Activated naive CD8-positive, alpha-beta T cell treated with anti-CD3 and anti-CD28 coated beads, Interleukin-2, amount 50 U/mL, for 24 hours (primary cell): Measurements from ENCODE around the gene TBX22.
"Not testable (repeated sequence)": the region's sequence is repeated elsewhere in the genome, so short reads cannot be mapped to it uniquely, and the experiment has no call there.

ENCODE experiments used
- ATAC-seq: fragments of 150-1000 bp; cut with Tn5 transposase; one replicate; pipeline ENCODE4 v1.10.0; 2021
- DNase-seq: peaks from one replicate; pipeline ENCODE4 v3.0.0; 2021
- H3K27ac Mint-ChIP-seq: one replicate; pipeline ENCODE4 v1.8.0; 2021; ENCODE audit warnings: mild to moderate bottlenecking, mixed read lengths
- H3K27me3 Mint-ChIP-seq: one replicate; pipeline ENCODE4 v1.8.0; 2021; ENCODE audit warnings: mixed read lengths
- H3K36me3 Mint-ChIP-seq: one replicate; pipeline ENCODE4 v1.8.0; 2021; ENCODE audit warnings: low read depth, mixed read lengths
- H3K4me1 Mint-ChIP-seq: one replicate; pipeline ENCODE4 v1.8.0; 2021; ENCODE audit warnings: mixed read lengths
- H3K4me3 Mint-ChIP-seq: one replicate; pipeline ENCODE4 v1.8.0; 2021; ENCODE audit warnings: mild to moderate bottlenecking, moderate library complexity, mixed read lengths
- H3K9me3 Mint-ChIP-seq: one replicate; pipeline ENCODE4 v1.8.0; 2021; ENCODE audit warnings: mixed read lengths

Gene TBX22, protein sequence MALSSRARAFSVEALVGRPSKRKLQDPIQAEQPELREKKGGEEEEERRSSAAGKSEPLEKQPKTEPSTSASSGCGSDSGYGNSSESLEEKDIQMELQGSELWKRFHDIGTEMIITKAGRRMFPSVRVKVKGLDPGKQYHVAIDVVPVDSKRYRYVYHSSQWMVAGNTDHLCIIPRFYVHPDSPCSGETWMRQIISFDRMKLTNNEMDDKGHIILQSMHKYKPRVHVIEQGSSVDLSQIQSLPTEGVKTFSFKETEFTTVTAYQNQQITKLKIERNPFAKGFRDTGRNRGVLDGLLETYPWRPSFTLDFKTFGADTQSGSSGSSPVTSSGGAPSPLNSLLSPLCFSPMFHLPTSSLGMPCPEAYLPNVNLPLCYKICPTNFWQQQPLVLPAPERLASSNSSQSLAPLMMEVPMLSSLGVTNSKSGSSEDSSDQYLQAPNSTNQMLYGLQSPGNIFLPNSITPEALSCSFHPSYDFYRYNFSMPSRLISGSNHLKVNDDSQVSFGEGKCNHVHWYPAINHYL

DNA sequence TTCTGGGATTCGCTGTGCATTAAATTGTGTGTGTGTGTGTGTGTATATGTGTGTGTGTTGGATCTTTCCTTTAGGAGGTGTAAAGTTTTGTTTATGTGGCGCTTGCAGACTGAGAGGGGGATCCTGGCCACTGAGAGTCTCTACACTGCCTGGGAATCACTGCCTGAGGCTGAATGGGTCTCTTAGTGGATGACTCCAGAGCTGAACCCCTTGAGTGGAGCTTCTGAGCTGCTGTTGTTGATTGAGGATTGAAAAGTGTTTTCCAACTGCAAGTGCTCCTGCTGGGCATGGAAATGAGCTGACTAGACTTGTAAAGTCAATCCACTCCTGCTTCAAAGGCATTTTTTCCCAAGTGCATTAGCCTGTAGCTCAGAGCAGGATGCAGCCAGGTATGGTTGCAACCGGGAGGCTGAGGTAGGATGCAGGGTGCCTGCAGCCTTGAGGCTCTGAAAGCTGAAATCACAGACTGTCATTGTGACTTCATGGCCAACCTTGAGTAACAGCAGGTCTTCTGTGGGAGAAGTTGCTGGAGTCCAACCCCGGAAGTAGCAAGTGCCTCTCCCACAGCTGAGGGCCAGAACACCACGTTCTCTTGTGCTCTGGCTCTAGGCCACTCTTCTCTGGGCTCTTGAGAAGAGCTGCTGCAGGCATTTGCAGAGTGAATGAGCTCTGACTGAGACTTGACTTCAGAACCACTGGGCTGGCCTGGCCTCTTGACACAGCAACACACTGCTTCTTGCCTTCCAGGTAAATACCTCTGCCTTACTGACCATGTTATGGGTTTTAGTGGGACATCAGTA, at the start of gene TBX22:
Gene TBX22 (plus strand): TSS at position 613 of the 800 bp plus-strand sequence. CDS start 7,517 bp downstream, outside the sequence.
- Mint-ChIP-seq H3K36me3 (no peaks in the 10 kb centered on the region), H3K27me3 (no peaks in the 10 kb centered on the region), H3K9me3 (no peaks in the 10 kb centered on the region), H3K4me1 (no peaks in the 10 kb centered on the region), H3K27ac (no peak within 1 kb of the TSS), H3K4me3 (no peak within 1 kb of the TSS)
- ATAC-seq: no peak
- DNase-seq: no peak

- Mint-ChIP-seq H3K27ac (no peak overlapping the region), H3K4me3 (no peak overlapping the region), H3K36me3 (no peaks in the 10 kb centered on the region), H3K27me3 (no peaks in the 10 kb centered on the region), H3K4me1 (no peaks in the 10 kb centered on the region), H3K9me3 (peaks cover 7% of the 10 kb centered on the region)
- ATAC-seq (no peak), DNase-seq (no peak)
These were observed 38.9 kb upstream of the TBX22 start for GRCh38 chrX:79975605-79976004.

- ATAC-seq (no peak), DNase-seq (no peak)
- no peak overlapping the region for H3K4me3 Mint-ChIP-seq
- H3K4me1 Mint-ChIP-seq: no peaks in the 10 kb centered on the region
- no peaks in the 10 kb centered on the region for H3K36me3 Mint-ChIP-seq
- H3K9me3 Mint-ChIP-seq: no peaks in the 10 kb centered on the region
- H3K27me3 Mint-ChIP-seq: no peaks in the 10 kb centered on the region
- no peak overlapping the region for H3K27ac Mint-ChIP-seq
These were observed 10.1 kb upstream of the TBX22 start for GRCh38 chrX:80004458-80004857.

- Mint-ChIP-seq H3K9me3 (no peaks in the 10 kb centered on the region), H3K27ac (no peak overlapping the region), H3K4me3 (no peak overlapping the region), H3K27me3 (no peaks in the 10 kb centered on the region), H3K4me1 (no peaks in the 10 kb centered on the region), H3K36me3 (no peaks in the 10 kb centered on the region)
- DNase-seq: no peak
- no peak for ATAC-seq
These were observed 3.0 kb upstream of the TBX22 start for GRCh38 chrX:80011522-80011921.

DNA sequence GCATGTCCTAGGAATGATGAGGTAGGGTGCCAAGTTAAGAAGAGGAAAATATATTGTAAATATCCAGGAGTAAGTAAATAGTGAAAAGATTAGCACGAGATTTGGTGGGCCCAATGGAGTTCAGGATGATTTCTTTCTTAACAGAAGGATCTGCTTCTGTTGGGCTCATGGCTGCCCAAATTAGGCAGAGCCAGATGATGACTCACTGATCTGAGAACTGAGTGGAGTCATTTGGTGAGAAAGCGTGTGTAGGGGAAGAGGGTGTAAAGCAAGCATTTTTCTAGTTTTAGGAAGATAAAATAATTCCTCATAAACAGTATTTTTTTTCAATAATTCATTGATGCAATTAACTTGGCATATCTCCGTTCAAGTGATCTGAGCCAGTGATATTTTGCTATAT, 1.6 kb downstream of the TBX22 start:
- Mint-ChIP-seq H3K4me3 (no peak overlapping the region), H3K4me1 (no peaks in the 10 kb centered on the region), H3K9me3 (no peaks in the 10 kb centered on the region), H3K36me3 (no peaks in the 10 kb centered on the region), H3K27me3 (no peaks in the 10 kb centered on the region), H3K27ac (no peak overlapping the region)
- no peak for ATAC-seq
- DNase-seq: no peak

DNA sequence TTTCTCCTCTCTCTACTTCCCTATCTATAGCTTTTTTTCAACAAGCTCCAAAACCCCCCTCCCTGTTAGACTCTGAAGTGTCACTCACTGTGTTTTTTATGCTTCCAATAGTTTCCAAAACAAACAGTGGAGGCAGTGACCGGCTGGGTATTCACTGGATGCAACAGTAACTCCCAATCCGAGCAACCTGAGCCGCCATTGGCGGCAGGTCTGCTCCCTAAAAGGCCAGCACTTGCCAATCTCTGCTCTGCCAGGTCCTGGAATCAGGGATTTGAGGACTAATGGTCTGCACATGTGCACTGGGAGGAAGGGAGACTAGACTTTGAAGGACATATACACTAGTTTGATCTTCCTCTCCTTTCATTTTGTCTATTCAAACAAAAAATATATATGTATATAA, 7.1 kb downstream of the TBX22 start:
- ATAC-seq (no peak), DNase-seq (no peak)
- Mint-ChIP-seq H3K4me1 (no peaks in the 10 kb centered on the region), H3K27ac (no peak overlapping the region), H3K36me3 (no peaks in the 10 kb centered on the region), H3K4me3 (no peak overlapping the region), H3K9me3 (no peaks in the 10 kb centered on the region), H3K27me3 (peaks cover 7% of the 10 kb centered on the region)

GRCh38 chrX:80022363-80023031, 7.9 kb downstream of the TBX22 start:
- Mint-ChIP-seq H3K27me3 (peaks cover 7% of the 10 kb centered on the region), H3K36me3 (no peaks in the 10 kb centered on the region), H3K27ac (no peak overlapping the region), H3K4me1 (no peaks in the 10 kb centered on the region), H3K9me3 (no peaks in the 10 kb centered on the region), H3K4me3 (no peak overlapping the region)
- DNase-seq: no peak
- ATAC-seq: no peak

GRCh38 chrX:80026116-80026515, 11.6 kb downstream of the TBX22 start:
- Mint-ChIP-seq H3K4me3 (no peak overlapping the region), H3K9me3 (no peaks in the 10 kb centered on the region), H3K27me3 (peaks cover 7% of the 10 kb centered on the region), H3K27ac (no peak overlapping the region), H3K4me1 (no peaks in the 10 kb centered on the region), H3K36me3 (no peaks in the 10 kb centered on the region)
- DNase-seq (no peak), ATAC-seq (no peak)

DNA sequence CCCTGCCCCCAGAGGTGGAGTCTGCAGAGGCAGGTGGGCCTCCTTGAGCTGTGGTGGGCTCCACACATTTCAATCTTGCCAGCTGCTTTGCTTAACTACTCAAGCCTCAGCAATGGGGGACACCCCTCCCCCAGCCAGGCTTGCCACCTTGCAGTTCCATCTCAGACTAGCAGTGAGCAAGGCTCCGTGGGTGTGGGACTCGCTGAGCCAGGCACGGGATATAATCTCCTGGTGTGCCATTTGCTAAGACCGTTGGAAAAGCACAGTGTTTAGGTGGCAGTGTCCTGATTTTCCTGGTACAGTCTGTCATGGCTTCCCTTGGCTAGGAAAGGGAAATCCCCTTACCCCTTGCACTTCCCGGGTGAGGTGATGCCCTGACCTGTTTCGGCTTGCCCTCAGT, 51.6 kb downstream of the TBX22 start:
- ATAC-seq, H3K4me3 Mint-ChIP-seq, H3K27me3 Mint-ChIP-seq, H3K4me1 Mint-ChIP-seq, H3K36me3 Mint-ChIP-seq, H3K9me3 Mint-ChIP-seq, H3K27ac Mint-ChIP-seq, DNase-seq: not testable (repeated sequence)

GRCh38 chrX:80075625-80076024, 61.1 kb downstream of the TBX22 start:
- ATAC-seq, H3K4me1 Mint-ChIP-seq, H3K27me3 Mint-ChIP-seq, H3K36me3 Mint-ChIP-seq, H3K9me3 Mint-ChIP-seq, DNase-seq, H3K4me3 Mint-ChIP-seq, H3K27ac Mint-ChIP-seq: not testable (repeated sequence)
